Measurements from ENCODE around the gene SLIT3.

DNA sequence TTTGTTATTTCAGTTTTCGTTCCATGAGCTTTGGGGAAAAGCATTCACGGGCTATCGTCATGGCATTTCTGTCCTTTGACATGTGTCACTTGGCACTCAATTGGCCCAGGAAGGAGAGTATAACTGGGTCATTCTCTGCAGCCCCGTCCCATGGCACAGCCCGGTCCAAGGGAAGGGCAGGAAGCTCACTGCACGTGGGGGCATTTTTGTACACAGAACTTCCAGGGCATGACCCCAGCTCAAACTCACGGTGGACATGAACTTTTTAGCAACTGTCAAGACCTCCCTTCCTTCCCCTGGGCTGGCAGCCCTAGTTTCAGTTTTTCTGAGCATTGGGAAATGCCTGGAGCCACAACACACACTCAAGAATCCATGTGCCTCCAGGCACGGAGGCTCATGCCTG is 560.1 kb downstream of the SLIT3 start:
- TF ChIP-seq, protein P1, sequence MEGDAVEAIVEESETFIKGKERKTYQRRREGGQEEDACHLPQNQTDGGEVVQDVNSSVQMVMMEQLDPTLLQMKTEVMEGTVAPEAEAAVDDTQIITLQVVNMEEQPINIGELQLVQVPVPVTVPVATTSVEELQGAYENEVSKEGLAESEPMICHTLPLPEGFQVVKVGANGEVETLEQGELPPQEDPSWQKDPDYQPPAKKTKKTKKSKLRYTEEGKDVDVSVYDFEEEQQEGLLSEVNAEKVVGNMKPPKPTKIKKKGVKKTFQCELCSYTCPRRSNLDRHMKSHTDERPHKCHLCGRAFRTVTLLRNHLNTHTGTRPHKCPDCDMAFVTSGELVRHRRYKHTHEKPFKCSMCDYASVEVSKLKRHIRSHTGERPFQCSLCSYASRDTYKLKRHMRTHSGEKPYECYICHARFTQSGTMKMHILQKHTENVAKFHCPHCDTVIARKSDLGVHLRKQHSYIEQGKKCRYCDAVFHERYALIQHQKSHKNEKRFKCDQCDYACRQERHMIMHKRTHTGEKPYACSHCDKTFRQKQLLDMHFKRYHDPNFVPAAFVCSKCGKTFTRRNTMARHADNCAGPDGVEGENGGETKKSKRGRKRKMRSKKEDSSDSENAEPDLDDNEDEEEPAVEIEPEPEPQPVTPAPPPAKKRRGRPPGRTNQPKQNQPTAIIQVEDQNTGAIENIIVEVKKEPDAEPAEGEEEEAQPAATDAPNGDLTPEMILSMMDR (IDR thresholded peaks at IDR 0.05): no peak
- no peak for TF ChIP-seq POLR2A (IDR thresholded peaks at IDR 0.05)

All from right lobe of liver (tissue), 4 donors.